Osteoblast (primary cell): Measurements from ENCODE around the gene TBCD. TPM values are rescaled to one million over a fixed set of nuclear protein-coding genes. Genes with fewer than 3 reads are reported as not detected.
A peak's percentile ranks its signal among the peaks of the same experiment; 100 is the strongest.

Source experiments
- DNase-seq: peaks from one replicate; pipeline ENCODE4 v3.0.0; 2011; ENCODE audit warnings: low spot score, mixed read lengths; ENCODE audit not compliant: insufficient read length; ENCODE audit errors: missing footprints
- H2AFZ ChIP-seq: 2 replicates; pipeline ENCODE4 v1.6.0; 2011; ENCODE audit warnings: mild to moderate bottlenecking, low read length
- H3K27ac ChIP-seq: 2 replicates; pipeline ENCODE4 v1.5.1; 2011; ENCODE audit warnings: mild to moderate bottlenecking, low read depth, low read length, moderate library complexity
- H3K27me3 ChIP-seq: 2 replicates; pipeline ENCODE4 v1.6.0; 2012; ENCODE audit warnings: mild to moderate bottlenecking, control low read depth, inconsistent platforms, low read length, moderate library complexity; ENCODE audit not compliant: insufficient read depth
- H3K36me3 ChIP-seq: 2 replicates; pipeline ENCODE4 v1.5.1; 2011; ENCODE audit warnings: mild to moderate bottlenecking, low read length, control low read depth, moderate library complexity; ENCODE audit not compliant: insufficient read depth
- H3K4me1 ChIP-seq: 2 replicates; pipeline ENCODE4 v1.5.1; 2011; ENCODE audit warnings: mild to moderate bottlenecking, low read length, control low read depth, moderate library complexity; ENCODE audit not compliant: insufficient read depth
- H3K4me2 ChIP-seq: 2 replicates; pipeline ENCODE4 v1.6.0; 2011; ENCODE audit warnings: mild to moderate bottlenecking, low read length; ENCODE audit not compliant: insufficient read depth
- H3K4me3 ChIP-seq: fragments of 200-600 bp; sonication (generic); 3 replicates; pipeline ENCODE4 v1.5.1; 2012; ENCODE audit warnings: mild to moderate bottlenecking, low read length, inconsistent platforms; ENCODE audit not compliant: insufficient read depth
- H3K79me2 ChIP-seq: 2 replicates; pipeline ENCODE4 v1.6.0; 2012; ENCODE audit warnings: mild to moderate bottlenecking, low read length, control low read depth, inconsistent platforms; ENCODE audit not compliant: insufficient read depth
- H3K9me3 ChIP-seq: 2 replicates; pipeline ENCODE4 v1.5.1; 2011; ENCODE audit warnings: low read depth, low read length, control low read depth
- H4K20me1 ChIP-seq: 2 replicates; pipeline ENCODE4 v1.6.0; 2012; ENCODE audit warnings: mild to moderate bottlenecking, low read length, control low read depth; ENCODE audit not compliant: insufficient read depth
- total RNA-seq: library from RNA; depleted of rRNA; stranded (reverse); fragments of >200 nt; gene quantifications from 2 replicates; pipeline ENCODE4 v1.2.3, GENCODE V29; 2012
- TF ChIP-seq, protein P1 (sequence below): IDR thresholded peaks from 2 replicates; pipeline ENCODE4 v1.5.1; 2011; ENCODE audit warnings: mild to moderate bottlenecking, low read depth, low read length, moderate library complexity; ENCODE audit errors: extremely low read depth

TBCD gene
- total RNA-seq, 1 donor = 29.0 TPM

DNA sequence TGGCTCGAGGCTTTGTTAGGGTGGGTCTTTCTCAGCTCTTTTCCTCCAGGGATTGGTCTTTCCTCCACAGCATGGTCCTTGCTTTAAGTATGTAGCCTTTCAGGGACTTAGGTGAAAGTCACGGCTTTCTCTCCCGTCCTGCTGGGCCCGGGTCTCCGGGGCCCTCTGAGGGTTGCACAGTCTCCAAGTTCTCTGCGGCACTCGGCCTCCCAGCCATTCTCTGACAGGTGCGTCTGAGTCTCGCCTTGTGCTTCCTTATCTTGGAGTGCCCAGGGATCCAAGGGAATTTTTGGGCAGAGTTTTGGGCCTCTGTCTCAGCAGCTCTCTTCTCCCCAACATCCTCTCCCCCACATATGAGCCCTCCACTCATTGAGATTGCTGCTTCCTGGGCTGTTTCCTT, 51.3 kb downstream of the TBCD start:
- Histone ChIP-seq H2AFZ (no peak overlapping the region), H3K27me3 (no peaks in the 10 kb centered on the region), H3K4me1 (no peaks in the 10 kb centered on the region), H3K4me3 (no peak overlapping the region), H4K20me1 (no peaks in the 10 kb centered on the region), H3K4me2 (no peak overlapping the region), H3K79me2 (peaks cover 22% of the 10 kb centered on the region), H3K27ac (no peak overlapping the region), H3K36me3 (no peaks in the 10 kb centered on the region), H3K9me3 (no peaks in the 10 kb centered on the region)
- DNase-seq = peak; percentile 83
- TF ChIP-seq, protein P1, sequence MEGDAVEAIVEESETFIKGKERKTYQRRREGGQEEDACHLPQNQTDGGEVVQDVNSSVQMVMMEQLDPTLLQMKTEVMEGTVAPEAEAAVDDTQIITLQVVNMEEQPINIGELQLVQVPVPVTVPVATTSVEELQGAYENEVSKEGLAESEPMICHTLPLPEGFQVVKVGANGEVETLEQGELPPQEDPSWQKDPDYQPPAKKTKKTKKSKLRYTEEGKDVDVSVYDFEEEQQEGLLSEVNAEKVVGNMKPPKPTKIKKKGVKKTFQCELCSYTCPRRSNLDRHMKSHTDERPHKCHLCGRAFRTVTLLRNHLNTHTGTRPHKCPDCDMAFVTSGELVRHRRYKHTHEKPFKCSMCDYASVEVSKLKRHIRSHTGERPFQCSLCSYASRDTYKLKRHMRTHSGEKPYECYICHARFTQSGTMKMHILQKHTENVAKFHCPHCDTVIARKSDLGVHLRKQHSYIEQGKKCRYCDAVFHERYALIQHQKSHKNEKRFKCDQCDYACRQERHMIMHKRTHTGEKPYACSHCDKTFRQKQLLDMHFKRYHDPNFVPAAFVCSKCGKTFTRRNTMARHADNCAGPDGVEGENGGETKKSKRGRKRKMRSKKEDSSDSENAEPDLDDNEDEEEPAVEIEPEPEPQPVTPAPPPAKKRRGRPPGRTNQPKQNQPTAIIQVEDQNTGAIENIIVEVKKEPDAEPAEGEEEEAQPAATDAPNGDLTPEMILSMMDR = no peak

DNA sequence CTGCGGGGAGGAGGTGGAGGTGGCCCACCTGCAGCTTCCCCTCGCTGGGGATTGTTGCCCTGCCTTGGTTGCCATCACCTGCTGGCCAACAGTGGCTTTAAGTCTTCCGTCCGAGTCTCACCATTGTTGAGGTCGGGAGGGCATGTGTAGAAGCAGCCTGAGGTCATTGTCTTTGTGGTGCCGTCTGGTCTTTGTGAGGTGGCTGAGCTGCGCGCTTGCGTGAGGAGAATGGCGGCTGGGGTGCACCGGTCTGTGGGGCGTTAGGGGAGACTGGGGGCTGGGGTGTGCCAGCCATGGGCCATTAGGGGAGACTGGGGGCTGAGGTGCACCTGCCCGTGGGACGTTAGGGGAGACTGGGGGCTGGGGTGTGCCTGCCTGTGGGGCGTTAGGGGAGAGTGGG, 51.7 kb downstream of the TBCD start:
- Histone ChIP-seq H3K9me3 (no peaks in the 10 kb centered on the region), H4K20me1 (no peaks in the 10 kb centered on the region), H2AFZ (no peak overlapping the region), H3K4me3 (no peak overlapping the region), H3K79me2 (peaks cover 22% of the 10 kb centered on the region), H3K27me3 (no peaks in the 10 kb centered on the region), H3K4me2 (no peak overlapping the region), H3K4me1 (no peaks in the 10 kb centered on the region), H3K36me3 (no peaks in the 10 kb centered on the region), H3K27ac (no peak overlapping the region)
- TF ChIP-seq, protein P1 = no peak
- peak; percentile 61 for DNase-seq

GRCh38 chr17:82804442-82805191, 52.8 kb downstream of the TBCD start:
- Histone ChIP-seq H3K79me2 (peaks cover 22% of the 10 kb centered on the region), H3K27ac (no peak overlapping the region), H4K20me1 (no peaks in the 10 kb centered on the region), H2AFZ (no peak overlapping the region), H3K9me3 (no peaks in the 10 kb centered on the region), H3K27me3 (no peaks in the 10 kb centered on the region), H3K36me3 (no peaks in the 10 kb centered on the region), H3K4me3 (no peak overlapping the region), H3K4me2 (no peak overlapping the region), H3K4me1 (no peaks in the 10 kb centered on the region)
- DNase-seq = peak; percentile 90
- TF ChIP-seq, protein P1 = no peak

DNA sequence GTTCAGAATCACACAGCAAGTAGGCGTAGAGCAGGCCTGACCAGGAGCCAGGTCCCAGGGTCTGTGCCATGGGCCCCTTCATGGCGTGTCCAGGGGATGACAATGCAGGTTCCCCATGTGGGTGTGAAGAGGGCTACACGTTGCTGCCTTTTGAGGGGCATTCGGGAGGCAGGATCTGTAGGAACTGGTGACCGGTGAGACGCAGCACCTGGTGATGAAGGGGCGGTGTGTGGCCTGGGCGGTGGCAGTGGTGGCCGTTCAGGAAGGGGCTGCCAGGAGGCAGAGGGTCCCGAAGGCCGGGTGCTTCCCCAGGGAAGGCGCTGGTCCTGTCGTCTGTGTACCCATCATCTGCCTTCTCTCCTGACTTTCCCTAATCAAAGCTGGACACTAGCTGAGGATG, 53.4 kb downstream of the TBCD start:
- no peaks in the 10 kb centered on the region for H3K36me3 ChIP-seq
- no peak overlapping the region for H3K27ac ChIP-seq
- no peaks in the 10 kb centered on the region for H3K4me1 ChIP-seq
- no peaks in the 10 kb centered on the region for H3K27me3 ChIP-seq
- no peak overlapping the region for H3K4me2 ChIP-seq
- peaks cover 22% of the 10 kb centered on the region for H3K79me2 ChIP-seq
- peak; percentile 85 for DNase-seq
- H4K20me1 ChIP-seq = no peaks in the 10 kb centered on the region
- no peak overlapping the region for H2AFZ ChIP-seq
- no peak overlapping the region for H3K4me3 ChIP-seq
- TF ChIP-seq, protein P1 = no peak
- H3K9me3 ChIP-seq = no peaks in the 10 kb centered on the region
